H7 (cell line): ENCODE data around the gene SLC32A1. TPM values are rescaled to one million over a fixed set of nuclear protein-coding genes. Genes with fewer than 3 reads are reported as not detected.

ENCODE experiments used
- DNase-seq: peaks from one replicate; pipeline ENCODE4 v3.0.0; 2012
- H3K27me3 ChIP-seq: 2 replicates; pipeline ENCODE4 v1.6.0; 2011; ENCODE audit warnings: mild to moderate bottlenecking, low read length; ENCODE audit not compliant: control insufficient read depth, insufficient read depth
- H3K36me3 ChIP-seq: replicated peaks from 2 replicates; pipeline ENCODE4 v1.5.1; 2011; ENCODE audit warnings: low read length; ENCODE audit not compliant: control insufficient read depth, insufficient read depth
- H3K4me3 ChIP-seq: 2 replicates; pipeline ENCODE4 v1.5.1; 2011; ENCODE audit warnings: low read depth, mild to moderate bottlenecking, control low read depth, low read length, moderate library complexity; ENCODE audit not compliant: insufficient read depth
- total RNA-seq: library from RNA; depleted of rRNA; stranded (reverse); fragments of >200 nt; shearing (Covaris generic); gene quantifications from 2 replicates; pipeline ENCODE4 v1.2.3, GENCODE V29; 2014

Gene SLC32A1
- total RNA-seq, 1 experiment from 2014 or later = not detected

DNA sequence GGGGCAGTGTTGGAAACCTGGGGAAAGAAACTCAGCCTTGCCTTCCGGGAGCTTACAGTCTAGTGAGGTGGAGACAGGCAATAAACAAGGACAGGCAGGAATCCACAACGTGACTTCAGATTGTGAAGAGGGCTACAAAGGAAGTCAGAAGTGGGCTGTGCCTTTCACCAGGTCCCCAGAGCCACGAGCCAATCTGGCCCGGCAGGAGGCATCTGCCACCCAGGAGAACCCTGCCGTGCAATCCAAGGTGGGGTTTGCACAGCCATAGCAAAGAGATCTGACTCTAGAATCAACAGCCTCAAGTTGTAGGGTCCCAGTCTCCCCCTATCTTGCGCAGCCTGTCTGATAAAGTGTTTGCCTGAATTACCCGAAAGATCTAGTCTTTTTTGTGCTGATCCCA is 5.5 kb downstream of the SLC32A1 start:
- no peak for DNase-seq
- Histone ChIP-seq H3K4me3 (no peak overlapping the region), H3K36me3 (no peaks in the 10 kb centered on the region)

DNA sequence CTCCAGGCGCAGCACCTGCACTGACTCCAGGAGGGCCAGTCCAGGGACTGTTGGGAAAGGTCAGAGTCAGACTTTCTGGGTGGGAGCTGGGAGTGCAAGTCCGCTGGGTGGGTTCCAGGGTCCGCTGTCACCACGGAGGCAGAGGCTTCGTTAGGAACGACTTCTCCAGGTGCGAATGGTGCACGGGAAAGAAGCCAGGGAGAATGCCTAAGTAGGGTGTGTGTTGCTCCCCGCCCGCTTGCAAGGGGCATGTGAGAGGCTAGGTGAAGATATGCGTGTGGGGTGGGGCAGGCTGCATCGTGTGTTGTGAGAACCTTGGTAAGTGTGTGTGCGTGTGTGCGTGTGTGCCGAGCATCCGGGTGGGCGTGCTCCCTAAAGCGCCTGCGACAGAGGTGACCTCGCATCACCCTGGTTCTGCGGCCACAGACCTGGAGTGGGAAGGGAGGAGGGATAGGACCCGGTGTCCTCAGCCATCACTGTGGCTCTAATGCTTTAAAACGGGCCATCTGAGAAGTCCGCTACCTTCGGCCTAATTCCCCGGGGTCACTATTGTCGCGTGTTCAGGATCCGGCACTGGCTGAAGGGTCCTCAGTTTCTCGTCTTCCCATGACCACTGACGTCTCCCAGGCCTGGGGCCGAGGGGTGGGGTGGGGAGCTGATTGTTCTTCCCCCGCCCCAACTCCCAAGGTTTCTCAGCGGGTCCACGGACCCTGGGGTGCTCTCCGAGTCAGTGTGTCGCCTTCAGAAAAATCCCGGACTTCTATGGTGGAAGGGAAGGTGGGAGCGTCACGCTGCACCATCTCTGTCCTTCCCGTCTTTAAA is 6.1 kb downstream of the SLC32A1 start:
- peaks cover 78% of the 10 kb centered on the region for H3K27me3 ChIP-seq
- no peaks in the 10 kb centered on the region for H3K36me3 ChIP-seq
- DNase-seq = peak; percentile 48
- H3K4me3 ChIP-seq = peak overlapping the region; percentile 48

More for the DNA sequence above, 5.5 kb downstream of the SLC32A1 start:
- peaks cover 84% of the 10 kb centered on the region for H3K27me3 ChIP-seq

DNA sequence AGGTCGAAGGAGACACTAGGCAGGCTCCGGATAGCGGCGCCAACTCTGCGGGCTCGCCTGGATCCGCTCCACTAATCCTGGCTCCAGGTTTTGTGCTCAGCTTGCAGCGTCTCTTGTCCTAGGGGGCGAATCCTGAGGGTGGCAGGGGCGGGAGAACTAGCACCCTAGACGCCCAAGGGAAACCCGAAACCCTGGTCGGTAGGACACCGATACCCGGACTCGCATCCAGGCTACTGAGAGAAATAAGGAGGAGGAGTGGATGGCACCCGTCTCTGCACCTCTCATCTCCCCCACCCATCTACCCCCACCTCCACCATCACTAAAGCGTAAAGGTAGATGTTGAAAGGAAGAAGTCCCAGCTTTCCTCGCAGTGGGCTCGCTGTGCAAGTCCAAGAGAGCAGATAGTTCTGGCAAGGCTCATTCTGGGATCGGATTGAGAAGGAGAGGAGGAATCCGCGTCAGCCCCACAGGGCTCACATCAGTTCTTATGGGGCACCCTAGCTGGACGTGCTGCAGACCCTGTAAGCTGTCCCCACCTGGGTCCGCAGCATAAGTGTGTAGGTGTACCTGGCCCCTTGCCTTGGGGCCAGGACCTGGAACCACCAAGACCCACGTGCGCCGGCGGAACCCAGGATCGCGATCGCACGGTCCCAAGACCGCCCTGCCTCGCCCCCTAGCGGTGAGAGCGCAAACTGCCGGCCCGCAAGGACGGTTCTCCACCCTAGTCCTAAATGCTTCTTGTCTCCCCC is 6.9 kb downstream of the SLC32A1 start:
- H3K27me3 ChIP-seq = peaks cover 70% of the 10 kb centered on the region
- H3K4me3 ChIP-seq = peak overlapping the region; percentile 48
- no peaks in the 10 kb centered on the region for H3K36me3 ChIP-seq
- peak; percentile 93 for DNase-seq

DNA sequence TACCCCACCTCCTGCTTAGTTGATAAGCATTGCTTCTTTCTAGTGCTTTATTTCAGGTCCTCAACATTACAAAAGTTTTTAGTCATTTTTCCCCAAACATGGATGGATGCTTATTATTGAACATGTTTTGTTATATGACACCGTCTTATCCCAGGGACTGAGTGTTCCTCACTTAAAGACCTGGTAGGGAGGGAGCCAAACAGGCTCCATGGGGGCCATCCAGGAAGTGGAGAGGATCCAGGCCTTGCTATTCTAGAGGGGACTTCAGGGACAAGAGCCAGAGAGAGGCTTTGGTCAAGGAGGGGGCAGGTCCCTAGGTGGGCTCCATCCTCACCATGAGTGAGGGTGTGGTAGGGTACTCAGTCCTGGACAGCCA is 7.4 kb downstream of the SLC32A1 start:
- Histone ChIP-seq H3K27me3 (peaks cover 65% of the 10 kb centered on the region), H3K36me3 (no peaks in the 10 kb centered on the region), H3K4me3 (no peak overlapping the region)
- peak; percentile 28 for DNase-seq

DNA sequence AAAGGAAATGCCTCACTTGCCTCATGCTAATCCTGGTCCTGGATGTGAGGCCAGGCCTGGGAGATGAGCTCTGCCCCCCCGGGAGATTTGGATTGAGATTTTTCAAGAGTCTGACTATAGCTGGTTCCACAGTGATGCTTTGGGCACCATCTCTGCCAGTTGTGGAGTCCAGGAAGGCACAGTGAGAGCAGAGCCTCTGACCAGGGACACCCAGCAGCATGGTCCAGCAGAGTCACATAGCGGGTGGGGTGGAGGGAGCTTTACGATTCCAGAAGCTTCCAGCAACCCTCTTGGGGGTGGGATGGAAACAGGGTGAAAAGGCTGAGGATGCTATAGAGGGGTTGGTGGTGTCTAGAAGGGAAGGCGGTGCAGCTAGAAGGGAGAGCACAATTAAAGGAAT is 8.7 kb downstream of the SLC32A1 start:
- H3K36me3 ChIP-seq = no peaks in the 10 kb centered on the region
- H3K27me3 ChIP-seq = peaks cover 52% of the 10 kb centered on the region
- DNase-seq = no peak
- H3K4me3 ChIP-seq = no peak overlapping the region

DNA sequence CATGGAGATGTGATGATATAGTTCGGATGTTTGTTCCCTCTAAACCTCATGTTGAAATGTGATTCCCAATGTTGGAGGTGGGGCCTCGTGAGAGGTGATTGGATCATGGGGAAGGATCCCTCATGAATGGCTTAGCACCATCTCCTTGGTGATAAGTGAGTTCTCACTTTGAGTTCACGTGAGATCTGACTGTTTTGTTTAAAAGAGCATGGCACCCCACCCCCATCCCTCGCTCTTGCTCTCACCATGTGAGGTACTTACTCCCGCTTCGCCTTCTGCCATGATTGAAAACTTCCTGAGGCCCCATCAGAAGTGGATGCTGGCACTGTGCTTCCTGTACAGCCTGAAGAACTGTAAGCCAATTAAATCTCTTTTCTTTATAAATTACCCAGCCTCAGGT is 10.9 kb downstream of the SLC32A1 start:
- Histone ChIP-seq H3K36me3 (no peaks in the 10 kb centered on the region), H3K27me3 (peaks cover 30% of the 10 kb centered on the region), H3K4me3 (no peak overlapping the region)
- no peak for DNase-seq

DNA sequence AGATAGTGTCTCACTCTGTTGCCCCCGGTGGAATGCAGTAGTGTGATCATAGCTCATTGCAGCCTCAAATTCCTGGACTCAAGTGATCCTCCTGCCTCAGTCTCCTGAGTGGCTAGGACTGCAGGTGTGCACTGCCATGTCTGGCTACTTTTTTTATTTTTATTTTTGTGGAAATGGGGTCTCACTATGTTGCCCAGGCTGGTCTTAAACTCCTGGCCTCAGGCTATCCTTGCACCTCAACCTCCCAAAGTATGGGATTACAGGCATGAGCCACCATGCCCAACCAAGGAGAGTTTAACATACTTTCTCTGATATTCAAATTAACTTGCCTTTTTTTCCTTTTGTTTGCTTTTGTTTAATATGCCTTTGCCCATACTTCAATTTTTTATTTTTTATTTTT is 13.6 kb downstream of the SLC32A1 start:
- no peak overlapping the region for H3K4me3 ChIP-seq
- no peak for DNase-seq
- H3K36me3 ChIP-seq = no peaks in the 10 kb centered on the region
- peaks cover 15% of the 10 kb centered on the region for H3K27me3 ChIP-seq

DNA sequence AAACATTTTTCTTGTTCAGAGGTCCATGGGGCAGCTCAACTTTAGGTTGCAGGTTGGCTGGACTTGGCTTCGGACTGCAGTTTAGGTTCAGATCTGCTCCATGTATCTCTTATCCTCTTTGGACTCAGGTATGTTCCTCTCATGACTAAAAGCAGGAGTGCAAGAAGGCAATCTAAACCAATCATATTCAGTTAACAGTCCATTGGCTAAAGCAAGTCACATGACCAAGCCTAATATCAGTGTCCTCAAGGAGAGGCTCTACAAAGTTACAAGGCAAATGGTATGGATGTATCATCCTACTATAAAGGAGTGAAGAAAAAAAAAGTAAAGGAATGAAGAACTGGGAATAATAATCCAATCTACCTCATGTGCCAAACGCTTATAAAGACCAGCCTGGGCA is 21.5 kb downstream of the SLC32A1 start:
- Histone ChIP-seq H3K4me3 (no peak overlapping the region), H3K27me3 (peaks cover 9% of the 10 kb centered on the region), H3K36me3 (no peaks in the 10 kb centered on the region)
- no peak for DNase-seq

DNA sequence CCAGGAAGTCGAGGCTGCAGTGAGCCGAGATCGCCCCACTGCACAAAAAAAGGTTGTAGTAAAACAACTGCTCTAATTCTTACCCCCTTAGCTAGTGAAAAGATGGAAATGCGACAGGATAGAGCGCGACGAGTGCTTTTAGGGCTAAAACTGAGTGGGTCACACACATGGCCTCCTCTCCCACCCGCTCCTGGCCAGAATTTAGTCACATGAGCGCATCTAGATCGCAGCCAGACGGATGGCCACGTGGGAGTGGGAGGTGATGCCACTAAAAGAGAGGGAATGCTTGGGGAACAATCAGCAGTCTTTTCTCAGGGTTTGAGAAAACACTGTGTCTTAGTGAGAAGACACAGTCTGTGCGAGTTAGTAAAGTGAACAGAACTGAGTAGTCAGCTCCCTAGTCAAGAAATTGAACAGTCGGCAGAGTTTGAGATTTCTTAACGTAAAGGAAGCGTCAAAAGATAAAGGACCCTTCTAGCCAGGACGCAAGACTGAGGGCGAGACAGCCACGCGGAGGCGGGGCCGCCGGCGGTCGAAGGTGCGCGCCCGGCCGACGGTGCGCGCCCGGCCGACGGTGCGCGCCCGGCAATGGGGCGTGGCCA is 23.3 kb downstream of the SLC32A1 start:
- DNase-seq = no peak
- H3K36me3 ChIP-seq = peaks cover 4% of the 10 kb centered on the region
- peak overlapping the region; percentile 19; the same call in 1 of the 2 replicates for H3K4me3 ChIP-seq

DNA sequence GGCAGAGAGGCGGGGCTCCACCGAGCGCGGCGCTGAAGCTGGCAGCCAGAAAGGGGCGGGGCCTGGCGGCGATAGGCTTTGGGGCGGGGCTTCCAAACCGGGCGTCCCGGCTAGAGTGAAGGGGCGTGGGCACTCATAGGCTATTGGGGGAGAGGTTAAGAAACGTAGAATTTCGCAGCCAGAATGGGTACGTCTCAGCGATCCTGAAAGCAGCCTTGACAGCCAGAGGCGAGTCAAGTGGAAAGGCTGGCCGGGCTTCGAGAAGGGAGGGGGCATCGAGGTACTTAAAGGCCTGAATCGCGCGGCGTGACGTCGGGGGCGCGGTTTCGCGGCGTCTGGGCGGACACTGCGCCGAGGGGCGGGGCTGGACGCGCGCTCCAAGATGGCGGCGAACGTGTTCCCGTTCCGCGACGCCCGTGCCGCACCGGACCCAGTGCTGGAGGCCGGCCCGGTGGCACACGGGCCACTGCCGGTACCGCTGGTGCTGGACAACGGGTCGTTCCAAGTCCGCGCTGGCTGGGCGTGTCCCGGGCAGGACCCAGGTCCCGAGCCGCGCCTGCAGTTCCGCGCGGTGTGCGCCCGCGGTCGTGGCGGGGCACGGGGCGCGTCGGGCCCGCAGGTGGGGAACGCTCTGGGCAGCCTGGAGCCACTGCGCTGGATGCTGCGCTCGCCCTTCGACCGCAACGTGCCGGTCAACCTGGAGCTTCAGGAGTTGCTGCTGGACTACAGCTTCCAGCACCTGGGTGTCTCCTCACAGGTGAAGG is 24.0 kb downstream of the SLC32A1 start, which contains the start of gene ACTR5:
Gene ACTR5, plus strand, starts transcription at position 364 of the 764 bp plus-strand sequence. Its CDS starts 19 bp downstream, at position 383.
- peaks cover 6% of the 10 kb centered on the region for H3K36me3 ChIP-seq
- peaks cover 7% of the 10 kb centered on the region for H3K27me3 ChIP-seq
- H3K4me3 ChIP-seq = peak within 1 kb of the TSS; percentile 86
- DNase-seq = peak; percentile 98

More for the DNA sequence above, 23.3 kb downstream of the SLC32A1 start:
- peaks cover 7% of the 10 kb centered on the region for H3K27me3 ChIP-seq

DNA sequence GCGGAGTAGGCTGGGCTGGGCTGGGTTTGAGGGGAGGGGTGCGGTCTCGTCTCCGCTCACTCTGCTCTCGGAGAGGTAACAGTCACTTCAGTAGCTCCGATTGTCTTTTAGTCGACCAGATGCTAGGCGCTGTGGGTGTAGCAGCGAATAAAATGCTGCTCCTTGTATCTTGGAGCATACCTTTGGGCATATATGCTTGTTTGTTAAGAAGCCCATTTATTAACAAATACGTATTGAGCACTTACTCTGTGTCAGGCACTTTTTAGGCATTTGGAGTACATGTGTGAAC is 24.5 kb downstream of the SLC32A1 start:
- peak; percentile 90 for DNase-seq
- Histone ChIP-seq H3K36me3 (peaks cover 6% of the 10 kb centered on the region), H3K4me3 (peak overlapping the region; percentile 86), H3K27me3 (peaks cover 7% of the 10 kb centered on the region)

DNA sequence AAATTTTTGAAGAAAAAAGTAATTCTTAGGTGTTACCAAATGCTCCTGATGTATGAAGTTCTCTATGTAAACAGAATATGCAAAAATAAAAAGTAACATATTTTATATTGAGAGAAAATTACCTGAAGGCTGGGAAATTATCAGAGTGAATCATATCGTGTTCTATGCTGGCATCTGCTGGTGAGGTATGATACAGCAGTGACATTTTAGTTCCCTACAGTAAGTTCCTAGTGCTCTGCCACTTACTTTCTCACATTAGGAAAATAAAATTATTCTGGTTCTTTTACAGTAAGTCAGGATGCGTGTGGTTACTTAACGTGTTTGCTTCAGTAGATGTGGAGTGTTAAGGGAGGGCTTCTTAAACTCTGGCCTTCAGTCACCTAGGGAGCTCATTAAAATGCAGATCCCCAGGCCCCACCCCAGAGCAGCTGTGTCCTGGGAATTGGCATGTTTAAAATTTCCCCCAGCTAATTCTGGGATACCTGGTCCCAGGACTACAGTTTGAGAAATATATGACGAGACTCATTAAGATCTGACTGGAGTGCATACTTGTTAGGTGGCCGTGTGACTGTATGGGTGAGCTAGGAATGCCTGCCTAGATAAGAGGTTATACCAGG is 27.2 kb downstream of the SLC32A1 start:
- Histone ChIP-seq H3K4me3 (no peak overlapping the region), H3K36me3 (peaks cover 13% of the 10 kb centered on the region), H3K27me3 (peaks cover 6% of the 10 kb centered on the region)
- DNase-seq = peak; percentile 62

DNA sequence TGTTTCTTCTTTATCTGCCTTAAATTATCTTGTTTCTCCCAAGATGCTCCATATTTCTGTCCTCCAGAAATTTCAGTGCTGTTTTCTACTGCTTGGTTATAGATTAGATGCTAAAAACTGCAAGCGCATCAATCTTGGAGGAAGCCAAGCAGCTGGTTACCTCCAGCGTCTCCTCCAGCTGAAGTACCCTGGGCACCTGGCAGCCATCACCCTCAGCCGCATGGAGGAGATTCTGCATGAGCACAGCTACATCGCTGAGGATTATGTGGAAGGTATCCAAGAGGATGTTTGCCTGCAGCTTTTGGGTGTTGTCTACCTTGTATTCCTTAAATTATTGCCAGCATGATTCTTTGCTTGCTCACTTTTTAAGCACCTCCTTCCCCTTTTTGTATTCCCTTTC is 27.7 kb downstream of the SLC32A1 start:
- Histone ChIP-seq H3K27me3 (peaks cover 4% of the 10 kb centered on the region), H3K4me3 (no peak overlapping the region), H3K36me3 (peaks cover 13% of the 10 kb centered on the region)
- no peak for DNase-seq

DNA sequence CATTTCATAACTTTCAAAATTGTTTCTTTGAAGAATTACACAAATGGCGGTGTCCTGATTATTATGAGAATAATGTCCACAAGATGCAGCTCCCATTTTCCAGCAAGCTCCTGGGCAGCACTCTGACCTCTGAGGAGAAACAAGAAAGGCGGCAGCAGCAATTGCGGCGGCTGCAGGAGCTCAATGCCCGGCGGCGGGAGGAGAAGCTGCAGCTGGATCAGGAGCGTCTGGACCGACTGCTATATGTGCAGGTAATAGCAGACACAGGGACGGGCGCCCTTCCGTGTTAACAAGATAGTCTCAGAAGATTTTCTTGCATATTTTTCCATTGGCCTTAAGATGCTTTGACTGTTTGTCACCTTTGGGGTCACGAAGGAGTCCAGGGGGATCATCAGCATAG is 30.6 kb downstream of the SLC32A1 start:
- Histone ChIP-seq H3K4me3 (no peak overlapping the region), H3K27me3 (no peaks in the 10 kb centered on the region), H3K36me3 (peaks cover 16% of the 10 kb centered on the region)
- no peak for DNase-seq
